Midbrain (tissue), 1 donor: ENCODE measurements around the gene ZDHHC21.

Experiments
- DNase-seq: peaks from one replicate; lab custom pipeline; 2025; lab: John Stamatoyannopoulos, UW

The ZDHHC21 gene

GRCh38 chr9:14616188-14616982 lies 76.8 kb downstream of the ZDHHC21 start:
- peak; percentile 32 for DNase-seq

- no peak for DNase-seq
Measured at GRCh38 chr9:14608540-14608939, 84.7 kb downstream of the ZDHHC21 start.

- DNase-seq, result no peak
Measured at GRCh38 chr9:14597171-14597799, 95.9 kb downstream of the ZDHHC21 start.

- DNase-seq, result no peak
Measured at GRCh38 chr9:14593406-14593805, 99.8 kb downstream of the ZDHHC21 start.

GRCh38 chr9:14591411-14591810 lies 101.8 kb downstream of the ZDHHC21 start:
- no peak for DNase-seq

- no peak for DNase-seq
Measured at GRCh38 chr9:14585730-14586473, 107.3 kb downstream of the ZDHHC21 start.

- DNase-seq, result no peak
Measured at GRCh38 chr9:14584571-14584970, 108.7 kb downstream of the ZDHHC21 start.

GRCh38 chr9:14578030-14578429 lies 115.2 kb downstream of the ZDHHC21 start:
- no peak for DNase-seq

GRCh38 chr9:14574173-14574572 lies 119.1 kb downstream of the ZDHHC21 start:
- DNase-seq, result no peak

GRCh38 chr9:14573319-14573718 lies 119.9 kb downstream of the ZDHHC21 start:
- DNase-seq, result no peak

- no peak for DNase-seq
Measured at GRCh38 chr9:14565352-14566016, 127.7 kb downstream of the ZDHHC21 start.

GRCh38 chr9:14563902-14564624 lies 129.2 kb downstream of the ZDHHC21 start:
- DNase-seq, result no peak

GRCh38 chr9:14561929-14562405 lies 131.3 kb downstream of the ZDHHC21 start:
- DNase-seq, result peak; percentile 2
